Testis (tissue), 3 donors: ENCODE measurements around the gene PNO1. TPM values are rescaled to one million over a fixed set of nuclear protein-coding genes. Genes with fewer than 3 reads are reported as not detected.

Experiments
- DNase-seq: peaks from one replicate; pipeline ENCODE4 v3.0.0-alpha.2; 2019
- H3K27ac ChIP-seq, 2 donors: fragments of 200-600 bp; sonication (generic); one replicate each; pipeline ENCODE4 v1.5.1; 2019
- H3K27me3 ChIP-seq: fragments of 200-600 bp; sonication (generic); one replicate; pipeline ENCODE4 v1.5.1; 2019
- H3K36me3 ChIP-seq: fragments of 200-600 bp; sonication (generic); one replicate; pipeline ENCODE4 v1.5.1; 2017; ENCODE audit warnings: low read depth; ENCODE audit errors: missing control alignments
- H3K4me1 ChIP-seq: fragments of 200-600 bp; sonication (generic); one replicate; pipeline ENCODE4 v1.5.1; 2019
- H3K4me3 ChIP-seq, 2 donors: fragments of 200-600 bp; sonication (generic); one replicate each; pipeline ENCODE4 v1.5.1; 2017 to 2019
- H3K9me3 ChIP-seq: fragments of 200-600 bp; sonication (generic); one replicate; pipeline ENCODE4 v1.5.1; 2017
- POLR2A ChIP-seq: fragments of 450-650 bp; IDR thresholded peaks from one replicate; pipeline ENCODE4 v1.6.1; 2017; ENCODE audit warnings: antibody characterized with exemption, mild to moderate bottlenecking, moderate library complexity
- WGBS, 2 donors: methylation state at CpG; one replicate each; pipeline ENCODE4 v1.1.5; 2018; 5-methylcytosine and 5-hydroxymethylcytosine counted together
- intact Hi-C: fragments of 100-400 bp; cut with DNase I; formaldehyde crosslinking; loops from one replicate; pipeline ENCODE4 v1.15.1; 2023; ENCODE audit warnings: low total_unique reads
- polyA plus RNA-seq: library from polyadenylated mRNA; stranded (reverse); fragments of 350-450 nt; fragmentation: Illumina TruSeq; extraction: RNeasy Lipid Tissue Mini Kit (QIAGEN cat#74804); gene quantifications from one replicate; pipeline ENCODE4 v1.2.3, GENCODE V29; 2014; ENCODE audit warnings: low read depth, low replicate concordance; ENCODE audit not compliant: insufficient read depth
- total RNA-seq, 2 donors: library from RNA; depleted of rRNA; stranded (reverse); fragments of >200 nt; gene quantifications; one replicate each; pipeline ENCODE4 v1.2.3, GENCODE V29; 2016
- TF ChIP-seq, protein P1 (sequence below), 3 experiments: fragments of 450-650 bp in 2 of 3; fragments of 200-600 bp in 1 of 3; sonication (generic) in 1 of 3; IDR thresholded peaks; one replicate each; pipeline ENCODE4 v1.5.1; 2016 to 2019; ENCODE audit warnings: antibody characterized with exemption in 3 of 3, mild to moderate bottlenecking in 2 of 3, moderate library complexity in 1 of 3

Gene PNO1
- total and polyA plus RNA-seq, 3 donors from 2014 or later = 13.3 to 18.4 (median 15.4) TPM

DNA sequence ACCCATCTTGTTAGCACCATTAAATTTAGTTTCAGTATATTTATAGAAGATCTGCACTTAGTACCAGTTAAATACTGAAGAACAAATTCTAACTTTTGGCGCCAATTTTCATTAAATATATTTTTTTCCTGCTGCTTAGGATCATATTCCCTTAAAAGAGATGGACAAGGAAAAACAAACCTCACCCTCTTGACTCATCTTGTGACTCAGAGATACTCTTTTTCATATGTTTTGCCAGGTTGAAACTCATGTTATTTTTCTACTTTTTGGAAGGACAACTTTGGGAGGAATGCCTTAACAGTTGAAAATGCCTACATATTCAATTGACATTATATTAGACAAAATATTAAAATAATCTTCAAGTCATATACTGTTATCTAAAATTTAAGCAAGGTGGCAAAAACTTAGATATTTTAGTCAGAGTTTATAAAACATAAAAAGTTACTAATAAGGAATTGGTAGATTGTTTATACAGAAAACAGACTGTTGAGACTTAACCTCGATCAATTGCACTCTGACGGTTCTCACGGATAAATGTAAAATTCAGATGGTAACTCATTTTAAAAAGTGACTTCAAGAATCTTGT, 36.2 kb downstream of the PNO1 start:
- peaks cover 12% of the 10 kb centered on the region for H3K4me1 ChIP-seq
- intact Hi-C loops = no loop called here
- no peaks in the 10 kb centered on the region for H3K36me3 ChIP-seq
- H3K4me3 ChIP-seq = no peak overlapping the region
- no peak overlapping the region for H3K27ac ChIP-seq
- H3K27me3 ChIP-seq = no peaks in the 10 kb centered on the region
- 90 to 92% methylated on average over 4 of the region's 4 CpGs for WGBS, 2 donors
- H3K9me3 ChIP-seq = no peaks in the 10 kb centered on the region
- no peak for DNase-seq
- no peak for TF ChIP-seq POLR2A
- TF ChIP-seq, protein P1, sequence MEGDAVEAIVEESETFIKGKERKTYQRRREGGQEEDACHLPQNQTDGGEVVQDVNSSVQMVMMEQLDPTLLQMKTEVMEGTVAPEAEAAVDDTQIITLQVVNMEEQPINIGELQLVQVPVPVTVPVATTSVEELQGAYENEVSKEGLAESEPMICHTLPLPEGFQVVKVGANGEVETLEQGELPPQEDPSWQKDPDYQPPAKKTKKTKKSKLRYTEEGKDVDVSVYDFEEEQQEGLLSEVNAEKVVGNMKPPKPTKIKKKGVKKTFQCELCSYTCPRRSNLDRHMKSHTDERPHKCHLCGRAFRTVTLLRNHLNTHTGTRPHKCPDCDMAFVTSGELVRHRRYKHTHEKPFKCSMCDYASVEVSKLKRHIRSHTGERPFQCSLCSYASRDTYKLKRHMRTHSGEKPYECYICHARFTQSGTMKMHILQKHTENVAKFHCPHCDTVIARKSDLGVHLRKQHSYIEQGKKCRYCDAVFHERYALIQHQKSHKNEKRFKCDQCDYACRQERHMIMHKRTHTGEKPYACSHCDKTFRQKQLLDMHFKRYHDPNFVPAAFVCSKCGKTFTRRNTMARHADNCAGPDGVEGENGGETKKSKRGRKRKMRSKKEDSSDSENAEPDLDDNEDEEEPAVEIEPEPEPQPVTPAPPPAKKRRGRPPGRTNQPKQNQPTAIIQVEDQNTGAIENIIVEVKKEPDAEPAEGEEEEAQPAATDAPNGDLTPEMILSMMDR (IDR thresholded peaks at IDR 0.05) = no peak

DNA sequence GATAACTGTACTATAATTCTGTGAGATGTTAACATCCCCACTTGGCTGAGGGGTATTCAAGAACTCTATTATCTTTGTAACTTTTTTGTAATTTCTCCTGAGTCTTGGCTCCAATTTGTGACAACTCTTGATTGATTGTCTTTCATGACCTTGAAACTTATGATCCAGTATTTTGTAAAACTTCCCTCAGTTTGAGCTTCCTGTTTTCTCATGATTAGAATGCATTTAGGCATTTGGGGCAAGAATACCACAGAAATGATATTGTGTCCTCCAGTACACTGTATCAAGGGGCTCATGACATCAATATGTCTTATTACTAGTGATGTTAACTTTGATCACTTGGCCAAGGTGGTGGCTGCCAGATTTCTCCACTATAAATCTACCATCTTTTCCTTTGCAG, 37.4 kb downstream of the PNO1 start:
- Histone ChIP-seq H3K27me3 (no peaks in the 10 kb centered on the region), H3K9me3 (no peaks in the 10 kb centered on the region), H3K4me1 (peaks cover 12% of the 10 kb centered on the region), H3K4me3 (no peak overlapping the region), H3K27ac (peak overlapping the region in 1 of 2 donors; percentile 28), H3K36me3 (no peaks in the 10 kb centered on the region)
- DNase-seq = no peak
- no peak for TF ChIP-seq POLR2A
- TF ChIP-seq, protein P1 (IDR thresholded peaks at IDR 0.05) = no peak
- intact Hi-C loops = no loop called here

DNA sequence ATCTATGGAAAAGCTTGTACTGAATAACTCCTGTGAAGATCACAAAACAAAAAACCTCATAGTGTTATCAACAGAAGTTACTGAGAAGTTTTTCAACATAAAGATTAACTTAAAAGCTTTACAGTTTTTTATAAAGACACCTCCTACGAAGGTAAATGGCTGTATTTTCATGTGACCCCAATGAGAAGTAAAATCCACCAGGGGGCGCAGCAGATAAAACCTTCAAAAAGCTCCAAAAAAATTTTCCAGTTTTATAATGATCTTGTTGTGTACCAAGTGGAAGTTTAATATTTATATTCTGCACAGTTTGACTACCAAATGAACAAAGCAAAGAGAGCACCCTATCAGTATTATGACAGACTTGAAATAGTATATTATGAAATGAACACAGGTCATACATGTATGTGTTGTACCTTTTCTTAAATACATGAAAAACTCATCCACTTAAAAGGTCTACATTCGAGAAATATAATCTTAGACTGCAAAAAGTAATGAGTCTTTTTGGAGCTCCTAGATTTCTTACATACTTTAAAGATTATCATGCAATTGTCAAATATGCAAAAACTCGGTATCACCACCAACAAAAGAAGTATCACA, 38.5 kb downstream of the PNO1 start:
- H3K4me1 ChIP-seq = peaks cover 12% of the 10 kb centered on the region
- no peak overlapping the region for H3K4me3 ChIP-seq
- no peak overlapping the region for H3K27ac ChIP-seq
- intact Hi-C loops = no loop called here
- no peaks in the 10 kb centered on the region for H3K27me3 ChIP-seq
- TF ChIP-seq, protein P1 (IDR thresholded peaks at IDR 0.05) = peak in 2 of 3 experiments; percentile 65 to 71
- no peak for TF ChIP-seq POLR2A
- peak; percentile 44 for DNase-seq
- no peaks in the 10 kb centered on the region for H3K36me3 ChIP-seq
- no peaks in the 10 kb centered on the region for H3K9me3 ChIP-seq
- 48 to 87% methylated on average over 4 of the region's 4 CpGs for WGBS, 2 donors

DNA sequence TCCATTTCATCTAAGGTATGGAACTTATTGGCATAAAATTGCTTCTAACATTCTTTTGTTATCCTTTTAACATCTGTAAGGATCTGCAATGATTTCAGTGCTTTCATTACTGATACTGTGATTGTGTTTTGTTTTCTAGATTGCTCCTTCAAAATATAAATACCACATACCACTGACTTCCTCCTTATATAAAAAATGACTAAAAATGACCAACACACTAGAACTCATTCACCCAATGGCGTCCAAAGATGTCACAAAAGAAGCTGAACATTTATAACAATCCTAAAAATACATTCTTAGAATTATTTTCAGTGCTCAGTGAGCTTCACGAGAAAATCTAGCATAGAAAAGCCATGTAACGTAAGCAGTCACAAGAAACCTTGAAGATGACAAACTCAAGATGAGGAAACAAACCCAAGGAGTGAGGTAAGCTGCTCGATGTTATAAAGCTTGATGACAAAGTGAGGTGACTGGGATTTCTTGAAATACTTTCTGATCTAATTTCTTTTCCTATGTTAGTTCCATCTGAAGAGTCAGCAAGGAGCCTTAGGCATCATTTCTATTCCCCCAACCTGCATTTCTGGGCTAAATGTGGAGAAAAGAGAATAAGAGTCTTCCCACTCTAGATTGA, 42.6 kb downstream of the PNO1 start:
- no peak for DNase-seq
- Histone ChIP-seq H3K36me3 (no peaks in the 10 kb centered on the region), H3K4me3 (no peak overlapping the region), H3K9me3 (no peaks in the 10 kb centered on the region), H3K27me3 (no peaks in the 10 kb centered on the region), H3K4me1 (peaks cover 11% of the 10 kb centered on the region), H3K27ac (no peak overlapping the region)
- intact Hi-C loops = no loop called here
- WGBS, 2 donors = 84 to 91% methylated on average over 4 of the region's 4 CpGs
- TF ChIP-seq, protein P1 (IDR thresholded peaks at IDR 0.05) = no peak
- TF ChIP-seq POLR2A = no peak
